ENCODE data around the gene MBOAT2. TPM values are rescaled to one million over a fixed set of nuclear protein-coding genes. Genes with fewer than 3 reads are reported as not detected.

MBOAT2 gene
- total and polyA plus RNA-seq, 2 donors (not counting 1 experiment from before 2014, with no cell fraction given), result 0.24 to 1.3 TPM

- Mint-ChIP-seq H3K4me3 (no peak overlapping the region), H3K9me3 (ENCODE audit: insufficient read depth) (no peaks in the 10 kb centered on the region), H3K27me3 (no peaks in the 10 kb centered on the region), H3K27ac (no peak overlapping the region), H3K4me1 (peaks cover 8% of the 10 kb centered on the region)
- Histone ChIP-seq H3K4me1 (ENCODE audit: control insufficient read depth in 2 of 2, insufficient read depth in 2 of 2, low read length in 2 of 2) (peaks cover 6 to 7% of the 10 kb centered on the region in 2 donors), H3K27ac (ENCODE audit: low read length in 2 of 2) (no peak overlapping the region), H3K9me3 (ENCODE audit: control extremely low read depth in 1 of 3, control insufficient read depth in 2 of 3, insufficient read depth in 1 of 3, low read length in 2 of 3) (no peaks in the 10 kb centered on the region), H3K9ac (ENCODE audit: low read length) (no peak overlapping the region), H3K27me3 (replicated peaks in 1 of 4; ENCODE audit: control extremely low read depth in 1 of 4, control insufficient read depth in 3 of 4, insufficient read depth in 4 of 4, low read length in 3 of 4) (no peaks in the 10 kb centered on the region), H3K4me3 (ENCODE audit: control extremely low read depth in 1 of 5, extremely low read depth in 1 of 5, insufficient read depth in 1 of 5, low read depth in 2 of 5, low read length in 4 of 5) (no peak overlapping the region), H2AFZ (ENCODE audit: insufficient read depth, low read depth, low read length, poor library complexity, severe bottlenecking) (peak overlapping the region; percentile 37), H3K4me2 (replicated peaks; ENCODE audit: low read depth, low read length, poor library complexity, severe bottlenecking) (no peak overlapping the region), H3K36me3 (replicated peaks in 1 of 2; ENCODE audit: control extremely low read depth in 1 of 2, control insufficient read depth in 1 of 2, extremely low read depth in 1 of 2, insufficient read depth in 2 of 2, low read length in 1 of 2) (no peaks in the 10 kb centered on the region), H3K79me2 (ENCODE audit: control insufficient read depth, insufficient read depth, low read length) (peaks cover 3% of the 10 kb centered on the region), H4K20me1 (ENCODE audit: control insufficient read depth, insufficient read depth, low read length, poor library complexity, severe bottlenecking) (no peaks in the 10 kb centered on the region)
- ChIA-PET POLR2A (no interaction called here), CTCF (interaction anchor here (1.1 kb wide), 1 partner anchor 14 kb away, joined by 3 read pairs; the partner anchor contains the start of gene MBOAT2)
- intact Hi-C loops (cut with micrococcal nuclease), result no loop called here
- DNase-seq (no peak), ATAC-seq (ENCODE audit: low read depth) (no peak)
- 79% methylated on average over 4 of the region's 5 CpGs for WGBS (ENCODE audit: insufficient coverage)
- TF ChIP-seq EZH2 (IDR thresholded peaks at IDR 0.05; ENCODE audit: borderline replicate concordance, insufficient read depth, low read depth, low read length, poor library complexity, severe bottlenecking) (no peak), CTCF (IDR thresholded peaks at IDR 0.05) (no peak)
Measured at GRCh38 chr2:8989536-8990079, 13.9 kb downstream of the MBOAT2 start.

- 100% methylated on average over 1 of the region's 3 CpGs for WGBS (ENCODE audit: insufficient coverage)
- Histone ChIP-seq H3K27me3 (replicated peaks in 1 of 4; ENCODE audit: control extremely low read depth in 1 of 4, control insufficient read depth in 3 of 4, insufficient read depth in 4 of 4, low read length in 3 of 4) (no peaks in the 10 kb centered on the region), H4K20me1 (ENCODE audit: control insufficient read depth, insufficient read depth, low read length, poor library complexity, severe bottlenecking) (no peaks in the 10 kb centered on the region), H3K27ac (ENCODE audit: low read length in 2 of 2) (no peak overlapping the region), H3K4me1 (ENCODE audit: control insufficient read depth in 2 of 2, insufficient read depth in 2 of 2, low read length in 2 of 2) (peaks cover 10 to 13% of the 10 kb centered on the region in 2 donors), H2AFZ (ENCODE audit: insufficient read depth, low read depth, low read length, poor library complexity, severe bottlenecking) (no peak overlapping the region), H3K4me3 (ENCODE audit: control extremely low read depth in 1 of 5, extremely low read depth in 1 of 5, insufficient read depth in 1 of 5, low read depth in 2 of 5, low read length in 4 of 5) (no peak overlapping the region), H3K36me3 (replicated peaks in 1 of 2; ENCODE audit: control extremely low read depth in 1 of 2, control insufficient read depth in 1 of 2, extremely low read depth in 1 of 2, insufficient read depth in 2 of 2, low read length in 1 of 2) (no peaks in the 10 kb centered on the region), H3K4me2 (replicated peaks; ENCODE audit: low read depth, low read length, poor library complexity, severe bottlenecking) (no peak overlapping the region), H3K9me3 (ENCODE audit: control extremely low read depth in 1 of 3, control insufficient read depth in 2 of 3, insufficient read depth in 1 of 3, low read length in 2 of 3) (no peaks in the 10 kb centered on the region), H3K79me2 (ENCODE audit: control insufficient read depth, insufficient read depth, low read length) (peaks cover 3% of the 10 kb centered on the region), H3K9ac (ENCODE audit: low read length) (no peak overlapping the region)
- no peak for ATAC-seq (ENCODE audit: low read depth)
- peaks cover 15% of the 10 kb centered on the region for H3K4me1 Mint-ChIP-seq
- intact Hi-C loops (cut with micrococcal nuclease), result no loop called here
- CTCF ChIA-PET, result no interaction called here
- no peak for TF ChIP-seq CTCF (IDR thresholded peaks at IDR 0.05)
- DNase-seq, result no peak
- H3K9me3 Mint-ChIP-seq (ENCODE audit: insufficient read depth), result no peaks in the 10 kb centered on the region
- H3K27ac Mint-ChIP-seq, result no peak overlapping the region
- POLR2A ChIA-PET, result no interaction called here
- H3K27me3 Mint-ChIP-seq, result no peaks in the 10 kb centered on the region
- H3K4me3 Mint-ChIP-seq, result no peak overlapping the region
Measured at GRCh38 chr2:8987410-8987809, 16.1 kb downstream of the MBOAT2 start.

Measured in B cell (primary cell).